T-helper 22 cell (primary cell): ENCODE results near the gene PITPNM1.
"Not testable (repeated sequence)": the region's sequence is repeated elsewhere in the genome, so short reads cannot be mapped to it uniquely, and the experiment has no call there.

ENCODE experiments used
- DNase-seq: peaks from one replicate; pipeline ENCODE4 v3.0.0-alpha.2; 2020; ENCODE audit warnings: low read depth

PITPNM1 gene

DNA sequence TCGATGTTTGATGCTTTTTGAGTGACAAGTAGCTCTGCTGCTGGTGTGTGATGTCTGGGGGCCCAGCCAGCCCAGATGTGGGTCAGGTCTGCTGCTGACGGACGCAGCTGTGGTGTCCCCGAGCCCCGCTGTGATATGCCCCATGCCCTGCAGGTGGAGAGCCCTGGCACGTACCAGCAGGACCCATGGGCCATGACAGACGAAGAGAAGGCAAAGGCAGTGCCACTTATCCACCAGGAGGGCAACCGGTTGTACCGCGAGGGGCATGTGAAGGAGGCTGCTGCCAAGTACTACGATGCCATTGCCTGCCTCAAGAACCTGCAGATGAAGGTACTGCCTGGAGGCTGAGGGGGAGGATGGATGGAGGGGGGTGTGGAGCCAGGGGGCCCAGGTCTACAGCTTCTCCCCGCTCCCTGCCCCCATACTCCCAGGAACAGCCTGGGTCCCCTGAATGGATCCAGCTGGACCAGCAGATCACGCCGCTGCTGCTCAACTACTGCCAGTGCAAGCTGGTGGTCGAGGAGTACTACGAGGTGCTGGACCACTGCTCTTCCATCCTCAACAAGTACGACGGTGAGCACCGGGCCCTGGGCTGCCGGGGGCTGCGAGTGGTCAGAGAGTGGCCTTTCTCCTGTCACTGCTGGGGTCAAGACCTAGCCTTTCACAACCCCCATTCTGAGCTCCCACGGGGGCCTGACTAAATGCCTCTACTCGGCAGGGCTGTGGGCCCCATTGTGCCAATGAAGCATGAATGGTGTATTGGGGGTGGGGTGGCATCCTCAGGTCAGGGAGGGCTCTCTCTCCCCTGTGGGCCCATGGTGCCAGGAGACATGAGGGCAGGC is 15.1 kb downstream of the PITPNM1 start:
- no peak for DNase-seq

DNA sequence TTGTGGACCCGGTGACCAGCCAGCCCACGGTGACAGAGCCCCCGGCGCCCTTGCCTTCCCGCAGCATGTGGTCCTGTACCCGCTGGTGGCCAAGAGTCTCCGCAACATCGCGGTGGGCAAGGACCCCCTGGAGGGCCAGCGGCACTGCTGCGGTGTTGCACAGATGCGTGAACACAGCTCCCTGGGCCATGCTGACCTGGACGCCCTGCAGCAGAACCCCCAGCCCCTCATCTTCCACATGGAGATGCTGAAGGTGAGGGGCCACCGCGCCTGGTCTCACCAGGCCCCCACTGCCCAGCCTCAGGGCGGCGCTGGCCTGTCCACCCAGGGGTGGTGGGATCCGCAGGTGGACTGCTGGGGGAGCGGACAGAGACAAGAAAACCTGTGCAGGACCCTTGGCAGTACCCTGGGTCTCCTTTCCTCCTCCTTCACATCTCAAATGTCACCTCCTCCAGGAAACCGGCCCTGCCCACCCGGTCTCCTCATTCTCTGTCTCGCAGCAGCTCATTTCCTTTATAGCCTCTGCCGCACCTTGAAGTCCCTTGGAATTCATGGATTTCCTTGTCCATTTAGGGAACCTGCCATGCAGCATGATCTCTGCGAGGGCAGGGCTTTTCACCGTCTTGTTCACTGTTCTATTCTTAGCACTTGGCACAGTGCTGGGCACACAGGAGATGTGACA is 15.8 kb downstream of the PITPNM1 start:
- DNase-seq: no peak

DNA sequence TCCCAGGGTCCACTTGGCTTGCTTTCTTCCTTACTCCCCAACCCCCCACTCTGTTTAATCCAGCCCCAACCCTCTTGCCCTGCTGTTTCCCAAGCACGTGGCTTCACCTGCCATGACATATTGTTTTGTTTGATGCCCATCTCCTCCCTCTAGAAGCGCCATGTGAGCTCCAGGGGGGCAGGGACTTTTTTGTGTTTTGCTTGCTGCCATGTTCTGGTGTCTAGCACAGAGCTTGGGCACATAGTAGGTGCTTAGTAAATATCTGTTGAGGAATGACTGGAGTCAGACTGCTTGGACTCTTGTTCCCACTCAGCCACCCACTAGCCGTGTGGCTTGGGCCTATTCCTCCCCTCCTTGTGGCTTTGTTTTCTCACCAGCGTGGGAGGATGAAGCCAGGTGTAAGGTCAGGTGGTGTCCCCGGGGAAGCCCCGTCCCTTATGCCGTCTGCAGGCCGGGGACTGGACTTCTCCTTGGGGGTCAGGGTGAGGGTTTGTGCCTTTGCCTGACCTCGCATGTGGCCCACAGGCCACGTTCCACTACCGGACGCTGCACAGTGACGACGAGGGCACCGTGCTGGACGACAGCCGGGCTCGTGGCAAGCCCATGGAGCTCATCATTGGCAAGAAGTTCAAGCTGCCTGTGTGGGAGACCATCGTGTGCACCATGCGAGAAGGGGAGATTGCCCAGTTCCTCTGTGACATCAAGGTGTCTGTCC is 18.5 kb downstream of the PITPNM1 start:
- DNase-seq: no peak

DNA sequence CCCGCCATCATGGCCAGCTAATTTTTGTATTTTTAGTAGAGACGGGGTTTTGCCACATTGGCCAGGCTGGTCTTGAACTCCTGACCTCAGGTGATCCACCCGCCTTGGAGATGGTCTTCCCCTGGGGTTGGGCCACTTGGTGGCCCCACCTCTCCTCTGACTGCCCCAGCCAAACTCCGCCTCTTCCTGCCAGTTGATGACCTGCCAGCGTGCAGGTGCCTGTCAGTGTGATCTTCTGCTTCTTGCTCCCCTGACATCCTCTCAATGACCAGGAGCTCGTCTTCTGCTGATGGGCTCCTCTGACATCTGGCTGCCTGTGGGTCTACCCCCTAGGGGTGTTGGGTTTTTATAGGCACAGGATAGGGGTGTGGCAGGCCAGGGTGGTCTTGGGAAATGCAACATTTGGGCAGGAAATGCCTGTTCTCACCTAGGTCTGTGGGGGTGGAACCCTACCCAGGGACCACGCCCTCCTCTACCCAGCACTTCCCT is 19.2 kb downstream of the PITPNM1 start:
- DNase-seq: not testable (repeated sequence)

DNA sequence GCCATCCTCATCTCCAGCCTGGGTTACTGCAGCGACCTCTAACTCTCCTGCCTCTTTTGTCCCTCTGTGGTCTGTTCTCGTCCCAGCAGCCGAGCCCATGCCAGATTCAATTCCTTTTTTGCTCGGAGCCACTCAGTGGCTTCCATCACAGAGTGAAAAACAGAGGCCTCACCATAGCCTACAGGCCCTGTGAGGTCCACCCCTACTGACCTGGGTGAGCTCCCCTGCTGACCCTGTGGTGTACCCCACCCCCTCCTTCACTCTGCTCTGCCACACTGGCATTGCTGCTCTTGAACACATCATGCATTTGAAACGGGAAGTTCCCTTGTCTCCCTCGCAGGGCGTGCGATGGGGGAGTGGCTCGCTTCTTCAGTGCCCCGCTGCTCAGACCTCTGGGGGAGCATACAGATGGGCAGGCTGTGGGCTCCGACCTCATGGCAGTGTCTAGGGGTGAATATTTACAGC is 20.3 kb downstream of the PITPNM1 start:
- peak; percentile 47 for DNase-seq

DNA sequence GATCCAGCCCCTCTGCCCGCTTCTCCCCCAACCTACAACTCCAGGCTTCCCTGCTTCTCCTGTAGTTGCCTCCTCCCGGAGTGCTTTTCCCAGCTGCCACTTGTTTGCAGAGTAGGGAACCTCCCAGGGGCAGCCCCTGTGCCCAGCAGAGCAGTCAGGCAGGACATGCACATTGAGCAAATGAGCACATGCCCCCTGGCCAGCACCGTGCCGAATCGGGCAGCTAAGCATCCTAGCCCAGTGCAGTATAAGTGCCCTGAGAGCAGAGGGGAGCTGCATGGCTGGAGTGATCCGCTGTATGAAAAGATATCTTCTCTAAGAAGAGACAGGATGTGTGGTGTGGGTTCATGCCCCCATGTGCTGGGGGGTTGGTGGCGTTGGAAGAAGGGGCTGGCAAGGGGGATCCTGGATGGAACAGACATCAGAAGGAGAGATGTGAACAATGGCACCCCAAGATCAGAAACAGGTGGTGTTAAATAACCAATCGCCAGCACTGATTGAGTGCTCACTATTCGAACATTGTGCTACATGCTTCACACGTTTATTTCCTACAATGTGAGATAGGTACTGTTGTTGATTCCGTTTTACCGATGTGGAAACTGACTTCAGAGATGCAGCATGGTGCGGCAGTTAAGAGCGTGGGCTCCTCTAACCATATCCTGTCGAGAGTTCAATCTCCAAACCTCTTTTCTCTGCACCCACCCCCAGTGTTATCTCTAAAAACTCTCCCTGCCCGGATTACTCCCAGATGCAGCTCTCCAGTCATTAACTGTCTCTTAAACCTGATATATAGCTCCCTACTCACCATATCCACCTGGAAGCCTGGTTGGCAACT is 21.1 kb downstream of the PITPNM1 start:
- DNase-seq: peak; percentile 25

DNA sequence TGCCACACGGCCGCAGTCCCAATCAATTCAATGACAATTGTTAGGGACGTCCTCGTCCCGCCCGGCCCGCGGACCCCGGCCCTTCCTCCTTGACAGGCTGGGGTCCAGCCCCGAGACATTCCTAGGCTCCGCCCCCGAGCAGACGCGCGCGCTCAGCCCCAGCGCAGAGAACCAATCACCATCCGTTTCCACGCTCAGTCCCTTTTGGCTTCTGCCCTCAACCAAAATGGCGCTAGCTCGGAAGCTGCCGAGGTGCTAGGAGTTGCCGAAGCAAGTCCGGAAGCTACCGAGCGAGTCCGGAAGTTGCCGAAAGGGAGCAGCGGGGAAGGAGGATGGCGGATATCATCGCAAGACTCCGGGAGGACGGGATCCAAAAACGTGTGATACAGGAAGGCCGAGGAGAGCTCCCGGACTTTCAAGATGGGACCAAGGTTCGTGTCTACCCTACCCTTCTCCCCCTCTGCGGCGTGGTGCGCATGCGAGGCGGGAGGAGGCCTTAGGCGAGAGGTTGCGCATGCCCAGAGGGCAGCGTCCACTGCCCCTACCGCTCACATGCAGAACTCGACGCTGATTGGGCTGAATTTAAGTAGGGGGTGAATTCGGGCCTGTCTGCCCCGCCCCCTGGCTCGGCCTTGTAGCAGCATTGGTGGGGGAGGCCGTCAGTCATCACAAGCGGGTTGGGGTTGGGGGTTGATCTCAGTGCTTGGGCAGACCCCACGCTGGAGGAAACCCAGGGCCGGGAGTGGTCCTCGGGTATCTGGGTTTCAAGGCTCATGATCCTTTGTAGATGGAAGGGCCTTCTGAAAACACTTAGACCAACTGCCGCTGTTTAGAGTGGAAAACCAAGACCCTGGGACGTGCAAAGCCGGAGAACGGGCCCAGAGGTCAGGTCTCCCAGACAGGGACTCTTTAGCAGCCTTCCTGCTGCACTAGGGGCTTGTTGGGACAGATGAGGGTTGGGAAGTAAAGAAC is 22.1 kb downstream of the PITPNM1 start, which contains the start of gene AIP:
AIP (plus strand) TSS at position 200 of the 972 bp plus-strand sequence; CDS start at position 333, 133 bp downstream.
- DNase-seq: peak; percentile 95

DNA sequence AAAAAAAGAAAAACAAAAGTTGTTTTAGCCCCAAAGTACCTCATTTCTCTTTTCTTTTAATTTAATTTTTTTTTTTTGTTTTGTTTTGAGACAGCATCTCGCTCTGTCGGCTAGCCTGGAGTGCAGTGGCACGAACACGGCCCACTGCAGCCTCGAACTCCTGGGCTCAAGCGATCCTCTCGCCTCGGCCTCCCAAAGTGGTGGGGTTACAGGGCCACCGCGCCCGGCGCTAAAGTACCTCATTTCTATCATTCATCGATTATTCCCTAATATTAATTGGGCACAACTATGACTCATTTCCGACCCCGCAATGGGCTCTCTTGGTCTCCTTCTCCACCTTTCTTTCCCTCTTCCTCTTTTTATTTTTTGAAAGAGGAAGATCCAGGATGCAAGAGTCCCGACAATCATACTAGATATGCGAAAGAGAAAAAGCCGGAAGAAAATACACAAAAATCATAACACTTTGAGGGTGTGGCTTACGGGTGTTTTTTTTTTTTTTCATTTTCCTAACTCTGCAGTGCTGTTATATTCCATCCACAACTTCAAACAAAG is 22.8 kb downstream of the PITPNM1 start:
- no peak for DNase-seq

DNA sequence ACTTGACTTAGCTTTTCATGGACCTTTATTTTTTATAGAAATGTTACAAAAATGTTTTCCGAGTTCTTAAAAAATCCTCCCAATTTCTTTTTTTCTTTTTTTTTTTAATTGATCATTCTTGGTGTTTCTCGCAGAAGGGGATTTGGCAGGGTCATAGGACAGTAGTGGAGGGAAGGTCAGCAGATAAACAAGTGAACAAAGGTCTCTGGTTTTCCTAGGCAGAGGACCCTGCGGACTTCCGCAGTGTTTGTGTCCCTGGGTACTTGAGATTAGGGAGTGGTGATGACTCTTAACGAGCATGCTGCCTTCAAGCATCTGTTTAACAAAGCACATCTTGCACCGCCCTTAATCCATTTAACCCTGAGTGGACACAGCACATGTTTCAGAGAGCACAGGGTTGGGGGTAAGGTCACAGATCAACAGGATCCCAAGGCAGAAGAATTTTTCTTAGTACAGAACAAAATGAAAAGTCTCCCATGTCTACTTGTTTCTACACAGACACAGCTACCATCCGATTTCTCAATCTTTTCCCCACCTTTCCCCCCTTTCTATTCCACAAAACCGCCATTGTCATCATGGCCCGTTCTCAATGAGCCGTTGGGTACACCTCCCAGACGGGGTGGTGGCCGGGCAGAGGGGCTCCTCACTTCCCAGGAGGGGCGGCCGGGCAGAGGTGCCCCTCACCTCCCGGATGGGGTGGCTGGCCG is 27.7 kb downstream of the PITPNM1 start:
- DNase-seq: not testable (repeated sequence)

DNA sequence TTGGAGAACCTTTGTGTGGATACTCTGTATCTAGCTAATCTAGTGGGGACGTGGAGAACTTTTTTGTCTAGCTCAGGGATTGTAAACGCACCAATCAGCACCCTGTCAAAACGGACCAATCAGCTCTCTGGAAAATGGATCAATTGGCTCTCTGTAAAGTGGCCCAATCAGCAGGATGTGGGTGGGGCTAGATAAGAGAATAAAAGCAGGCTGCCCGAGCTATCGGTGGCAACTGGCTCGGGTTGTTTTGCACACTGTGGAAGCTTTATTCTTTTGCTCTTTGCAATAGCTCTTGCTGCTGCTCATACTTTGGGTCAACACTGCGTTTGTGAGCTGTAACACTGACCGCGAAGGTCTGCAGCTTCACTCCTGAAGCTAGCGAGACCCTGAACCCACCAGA is 28.5 kb downstream of the PITPNM1 start:
- not testable (repeated sequence) for DNase-seq

DNA sequence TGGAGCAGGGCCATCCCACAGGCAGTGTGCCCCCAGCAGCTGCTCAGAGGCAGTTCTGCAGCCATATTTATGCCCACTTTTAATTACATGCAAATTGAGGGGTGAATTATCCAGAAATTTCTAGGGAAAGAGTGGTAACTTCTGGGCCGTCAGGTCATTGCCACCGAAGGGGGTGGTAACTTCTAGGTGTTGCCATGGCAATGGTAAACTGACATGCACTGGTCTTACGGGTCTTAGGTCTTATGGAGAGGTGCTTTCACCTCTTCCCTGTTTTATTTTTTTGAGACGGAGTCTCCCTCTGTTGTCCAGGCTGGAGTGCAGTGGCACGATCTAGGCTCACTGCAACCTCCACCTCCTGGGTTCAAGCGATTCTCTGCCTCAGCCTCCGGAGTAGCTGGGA is 32.3 kb downstream of the PITPNM1 start:
- no peak for DNase-seq

DNA sequence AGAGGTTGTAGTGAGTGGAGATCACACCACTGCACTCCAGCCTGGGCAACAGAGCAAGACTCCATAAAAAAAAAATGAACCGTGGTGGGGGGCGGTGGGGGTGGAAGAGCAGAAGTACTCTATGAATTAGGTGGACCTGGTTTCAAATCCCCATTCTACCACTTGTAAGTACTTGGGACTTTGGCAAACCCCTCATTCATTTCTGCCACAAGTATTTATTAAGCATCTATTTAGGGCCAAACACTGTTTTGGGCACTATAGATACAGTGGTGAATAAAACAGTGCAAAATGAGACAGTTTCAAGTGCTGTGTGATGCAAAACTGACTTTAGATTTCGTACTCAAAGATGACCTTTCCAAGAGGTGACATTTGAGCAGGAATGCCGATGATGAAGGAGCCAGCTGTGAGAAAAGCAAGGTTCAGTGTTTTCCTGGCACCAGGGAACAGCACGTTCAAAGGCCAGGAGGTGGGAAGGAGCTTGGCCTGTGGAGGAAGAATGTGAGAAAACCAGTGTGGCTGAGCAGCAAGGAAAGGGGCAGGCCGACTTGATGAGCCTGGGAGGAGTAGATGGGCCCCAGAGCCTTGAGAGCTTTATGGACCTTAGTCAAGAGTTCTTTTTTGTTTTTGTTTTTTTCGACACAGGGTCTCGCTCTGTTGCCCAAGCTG is 34.7 kb downstream of the PITPNM1 start:
- no peak for DNase-seq

DNA sequence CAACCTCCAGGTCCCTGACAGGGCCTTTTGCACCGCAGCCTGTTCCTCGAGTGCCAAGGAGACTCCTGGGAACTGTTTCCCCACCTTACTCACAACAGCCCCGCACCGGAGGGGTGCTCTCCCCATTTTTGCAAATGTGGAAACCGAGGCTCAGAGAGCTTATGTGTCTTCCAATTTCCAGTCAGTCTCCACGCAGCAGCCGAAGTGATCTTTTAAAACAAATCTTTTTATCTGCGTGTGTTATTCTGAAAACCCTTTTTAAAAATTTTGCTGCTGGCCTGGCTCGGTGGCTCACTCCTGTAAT is 35.7 kb downstream of the PITPNM1 start:
- DNase-seq: no peak

DNA sequence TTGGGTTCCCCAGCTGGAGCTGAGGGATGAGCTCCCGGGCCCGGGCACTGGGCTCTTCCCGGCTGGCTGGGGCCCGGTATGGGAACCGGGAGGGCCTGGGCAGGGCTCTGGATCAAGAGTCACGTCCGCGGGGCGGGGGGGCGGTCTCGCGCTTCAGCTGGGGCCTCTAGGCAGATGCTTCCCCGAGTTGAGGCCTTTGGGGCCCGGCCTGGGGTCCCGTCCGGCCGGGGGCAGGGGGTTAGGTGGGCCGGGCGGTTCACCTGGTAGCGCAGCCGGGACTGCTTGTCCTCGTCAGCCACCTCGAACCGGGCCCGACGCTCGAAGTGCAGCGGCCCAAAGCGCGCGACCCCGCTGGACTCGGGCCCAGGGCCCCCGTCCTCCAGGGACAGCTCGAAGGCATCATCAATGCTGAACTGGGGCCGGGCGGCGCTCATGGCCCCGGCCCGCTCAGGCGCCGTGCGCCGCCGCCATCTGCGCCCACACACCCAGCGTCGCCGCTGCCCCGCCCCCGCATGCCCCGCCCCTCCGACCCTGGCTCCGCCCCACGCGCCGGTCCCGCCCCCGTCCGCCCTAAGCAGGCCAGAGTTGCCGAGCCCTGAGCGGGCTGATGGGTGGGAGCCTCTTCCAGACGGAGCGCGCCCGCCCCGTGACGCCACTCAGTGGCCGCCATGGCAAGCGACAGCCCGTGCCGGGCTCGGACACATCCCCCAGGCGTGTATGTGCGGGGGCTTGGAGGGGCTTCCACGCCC is 36.2 kb downstream of the PITPNM1 start, which contains the start of gene TMEM134:
TMEM134 (minus strand) TSS at position 493 of the 749 bp plus-strand sequence; CDS start at position 434, 59 bp downstream.
- DNase-seq: peak; percentile 85

DNA sequence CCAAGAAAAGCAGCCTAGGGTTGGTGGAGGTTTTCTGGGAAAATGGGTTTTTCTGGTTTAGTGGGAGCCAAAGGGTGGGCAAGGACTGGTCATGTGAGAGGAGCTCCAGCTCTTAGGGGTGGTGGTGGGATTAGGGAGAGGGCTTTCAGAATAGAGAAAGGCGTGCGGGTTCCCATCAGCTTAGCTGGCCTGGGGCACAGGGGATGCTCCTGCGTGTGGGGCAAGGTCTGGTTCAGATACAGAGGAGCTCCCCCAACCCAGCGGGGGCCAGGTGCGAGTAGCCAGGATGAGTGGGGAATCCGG is 36.8 kb downstream of the PITPNM1 start:
- no peak for DNase-seq

DNA sequence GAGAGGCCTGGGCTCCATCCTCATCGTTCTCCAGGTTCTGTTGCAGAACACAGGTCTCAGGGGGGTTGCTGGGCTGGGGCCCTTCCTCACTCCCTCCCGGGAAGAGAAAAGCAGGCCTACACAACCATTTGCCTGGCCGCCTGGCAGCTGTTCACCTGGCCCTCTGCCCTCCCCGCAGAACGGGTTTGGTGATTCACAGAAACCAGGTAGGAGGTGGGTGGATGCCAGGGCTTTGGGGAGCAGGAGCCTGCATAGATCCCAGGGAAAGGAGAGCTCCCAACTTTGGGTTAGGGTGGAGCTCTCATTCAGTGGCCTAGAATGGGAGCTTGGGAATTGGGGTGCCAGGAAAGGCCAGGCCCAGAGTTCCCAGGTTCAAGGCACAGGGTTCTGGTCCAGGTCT is 37.1 kb downstream of the PITPNM1 start:
- DNase-seq: no peak

DNA sequence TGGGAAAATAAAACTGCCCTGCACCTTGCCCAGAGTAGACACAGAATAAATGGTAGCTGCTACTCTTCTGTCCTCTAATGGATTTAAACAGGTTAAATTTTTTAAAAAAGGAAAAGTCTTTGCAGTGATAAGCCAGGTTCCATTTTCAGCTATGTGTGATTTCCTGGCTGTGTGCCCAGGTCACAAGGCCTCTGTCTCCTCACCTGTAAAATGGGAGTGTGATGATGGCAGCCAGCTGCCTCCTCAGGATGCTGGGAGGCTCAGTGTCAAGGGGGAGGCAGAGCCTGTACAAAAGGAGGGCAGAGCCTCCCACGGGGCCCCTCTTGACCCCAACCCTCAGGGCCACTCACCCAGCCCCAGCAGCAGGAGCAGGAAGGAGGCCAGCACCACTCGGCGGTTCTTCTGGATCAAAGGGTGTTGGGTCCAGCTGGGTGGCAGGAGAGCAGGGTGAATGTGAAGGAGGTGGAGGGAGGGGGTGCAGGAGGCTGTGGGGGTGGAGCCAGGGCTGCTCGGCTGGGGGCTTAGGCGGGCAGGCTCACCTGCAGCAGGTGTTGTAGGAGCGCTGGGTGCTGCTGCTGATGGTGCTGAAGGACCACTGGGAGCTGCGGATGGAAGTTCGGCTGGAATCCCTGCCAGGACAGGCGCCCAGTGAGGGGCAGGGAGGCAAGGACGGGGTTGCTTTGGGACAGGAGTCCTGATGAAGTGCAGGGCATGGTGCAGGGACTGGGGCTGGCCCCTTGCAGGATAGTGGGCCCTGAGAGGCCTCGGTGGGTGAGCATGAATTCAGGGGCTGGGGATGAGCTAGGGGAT is 38.0 kb downstream of the PITPNM1 start:
- no peak for DNase-seq
